Measurements from ENCODE around the gene ZNF598. TPM values are rescaled to one million over a fixed set of nuclear protein-coding genes. Genes with fewer than 3 reads are reported as not detected.
A peak's percentile ranks its signal among the peaks of the same experiment; 100 is the strongest.

Gene ZNF598
- total and polyA plus RNA-seq, 2 of the 13 experiments (the other 11 are each of a cell fraction or from before 2014, with no cell fraction given), result 13.5 to 14.2 TPM

DNA sequence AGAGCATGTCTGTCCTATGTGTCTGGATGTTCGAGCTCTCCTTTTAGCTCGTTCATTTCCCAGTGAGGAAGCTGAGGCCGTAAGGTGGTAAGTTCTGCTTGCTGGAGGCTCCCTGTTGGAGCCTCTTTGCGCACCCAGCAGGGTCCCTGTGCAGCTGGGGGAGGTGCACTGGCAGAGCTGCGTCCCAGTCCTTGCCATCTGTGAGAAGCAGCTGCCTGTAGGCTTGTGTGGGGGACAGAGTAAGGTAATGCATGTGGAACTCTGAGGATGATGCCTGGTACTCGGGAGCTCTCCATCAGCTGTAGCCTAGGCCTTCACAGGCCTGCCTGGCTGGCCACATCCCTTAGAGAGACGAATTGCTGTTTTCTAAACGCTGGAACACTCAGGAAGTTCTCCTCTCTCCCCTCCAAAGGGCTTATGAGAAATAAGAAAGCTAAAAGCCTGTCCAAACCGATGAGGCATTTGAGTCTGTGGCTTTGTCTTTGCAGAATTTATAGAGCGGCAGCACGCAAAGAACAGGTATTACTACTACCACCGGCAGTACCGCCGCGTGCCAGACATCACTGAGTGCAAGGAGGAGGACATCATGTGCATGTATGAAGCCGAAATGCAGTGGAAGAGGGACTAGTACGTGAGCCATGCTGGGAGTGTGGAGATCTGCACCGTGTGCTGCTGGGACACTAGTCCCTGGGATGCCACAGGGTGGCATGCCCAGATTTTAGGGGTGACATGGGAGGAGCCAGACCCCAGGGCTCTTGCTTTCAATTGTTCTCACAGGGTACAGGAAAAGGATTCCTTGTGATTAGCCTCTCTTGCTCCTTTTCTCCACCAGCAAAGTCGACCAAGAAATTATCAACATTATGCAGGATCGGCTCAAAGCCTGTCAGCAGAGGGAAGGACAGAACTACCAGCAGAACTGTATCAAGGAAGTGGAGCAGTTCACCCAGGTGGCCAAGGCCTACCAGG, 48.7 kb downstream of the ZNF598 start (continued):
- no peak for TF ChIP-seq HDAC6 (IDR thresholded peaks at IDR 0.05; ENCODE audit: low read depth, low read length)
- TF ChIP-seq ARHGAP35 (CRISPR knock-in tag; IDR thresholded peaks at IDR 0.05; ENCODE audit: borderline replicate concordance), result no peak
- TF ChIP-seq RAD51 (IDR thresholded peaks at IDR 0.05; ENCODE audit: borderline replicate concordance), result no peak
- TF ChIP-seq ZNF260 (CRISPR knock-in tag; IDR thresholded peaks at IDR 0.05; ENCODE audit: borderline replicate concordance, low read depth), result no peak
- no peak; the same call in 1 of the 2 replicates for TF ChIP-seq ZNF782 (CRISPR knock-in tag; IDR thresholded peaks at IDR 0.05; ENCODE audit: borderline replicate concordance)
- peak; percentile 80 for TF ChIP-seq ZBTB38 (CRISPR knock-in tag; IDR thresholded peaks at IDR 0.05)
- TF ChIP-seq GTF2F1 (IDR thresholded peaks at IDR 0.05; ENCODE audit: low read length), result no peak
- TF ChIP-seq ZKSCAN8 (CRISPR knock-in tag; IDR thresholded peaks at IDR 0.05; ENCODE audit: borderline replicate concordance), result no peak
- peak; percentile 57; the same call in 1 of the 2 replicates for TF ChIP-seq RBFOX2 (IDR thresholded peaks at IDR 0.05; ENCODE audit: low read depth, low read length)
- TF ChIP-seq HHEX (CRISPR knock-in tag; IDR thresholded peaks at IDR 0.05), result no peak
- TF ChIP-seq, protein P1, sequence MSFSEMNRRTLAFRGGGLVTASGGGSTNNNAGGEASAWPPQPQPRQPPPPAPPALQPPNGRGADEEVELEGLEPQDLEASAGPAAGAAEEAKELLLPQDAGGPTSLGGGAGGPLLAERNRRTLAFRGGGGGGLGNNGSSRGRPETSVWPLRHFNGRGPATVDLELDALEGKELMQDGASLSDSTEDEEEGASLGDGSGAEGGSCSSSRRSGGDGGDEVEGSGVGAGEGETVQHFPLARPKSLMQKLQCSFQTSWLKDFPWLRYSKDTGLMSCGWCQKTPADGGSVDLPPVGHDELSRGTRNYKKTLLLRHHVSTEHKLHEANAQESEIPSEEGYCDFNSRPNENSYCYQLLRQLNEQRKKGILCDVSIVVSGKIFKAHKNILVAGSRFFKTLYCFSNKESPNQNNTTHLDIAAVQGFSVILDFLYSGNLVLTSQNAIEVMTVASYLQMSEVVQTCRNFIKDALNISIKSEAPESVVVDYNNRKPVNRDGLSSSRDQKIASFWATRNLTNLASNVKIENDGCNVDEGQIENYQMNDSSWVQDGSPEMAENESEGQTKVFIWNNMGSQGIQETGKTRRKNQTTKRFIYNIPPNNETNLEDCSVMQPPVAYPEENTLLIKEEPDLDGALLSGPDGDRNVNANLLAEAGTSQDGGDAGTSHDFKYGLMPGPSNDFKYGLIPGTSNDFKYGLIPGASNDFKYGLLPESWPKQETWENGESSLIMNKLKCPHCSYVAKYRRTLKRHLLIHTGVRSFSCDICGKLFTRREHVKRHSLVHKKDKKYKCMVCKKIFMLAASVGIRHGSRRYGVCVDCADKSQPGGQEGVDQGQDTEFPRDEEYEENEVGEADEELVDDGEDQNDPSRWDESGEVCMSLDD (CRISPR knock-in tag; IDR thresholded peaks at IDR 0.05; ENCODE audit: borderline replicate concordance), result no peak

Data from HepG2 (cell line).